MM.1S (cell line): Measurements from ENCODE around the gene VDAC1.

Experiments
- DNase-seq: peaks from one replicate; pipeline ENCODE4 v3.0.0-alpha.2; 2015
- H2AFZ ChIP-seq: fragments of 300-600 bp; sonication (generic); 2 replicates; pipeline ENCODE4 v1.6.0; 2016; ENCODE audit warnings: antibody characterized with exemption, low read length
- H3F3A ChIP-seq: fragments of 300-600 bp; sonication (generic); 2 replicates; pipeline ENCODE4 v1.6.1; 2016; ENCODE audit warnings: mild to moderate bottlenecking, antibody characterized with exemption, low read length, moderate library complexity, mixed read lengths; ENCODE audit not compliant: insufficient read depth
- H3K27ac ChIP-seq: fragments of 300-600 bp; sonication (generic); 2 replicates; pipeline ENCODE4 v1.5.1; 2016; ENCODE audit warnings: mild to moderate bottlenecking, low read length
- H3K27me3 ChIP-seq: fragments of 300-600 bp; sonication (generic); replicated peaks from 2 replicates; pipeline ENCODE4 v1.6.0; 2016; ENCODE audit warnings: low read length; ENCODE audit not compliant: insufficient read depth
- H3K36me3 ChIP-seq: fragments of 300-600 bp; sonication (generic); replicated peaks from 2 replicates; pipeline ENCODE4 v1.6.1; 2016; ENCODE audit warnings: mild to moderate bottlenecking, low read length, mixed read lengths; ENCODE audit not compliant: insufficient read depth
- H3K4me1 ChIP-seq: fragments of 300-600 bp; sonication (generic); 2 replicates; pipeline ENCODE4 v1.6.1; 2016; ENCODE audit warnings: low read length, mixed read lengths
- H3K4me2 ChIP-seq: fragments of 300-600 bp; sonication (generic); 2 replicates; pipeline ENCODE4 v1.6.0; 2016; ENCODE audit warnings: low read depth, low read length
- H3K4me3 ChIP-seq: fragments of 300-600 bp; sonication (generic); 2 replicates; pipeline ENCODE4 v1.5.1; 2016; ENCODE audit warnings: low read length, mixed read lengths
- H3K79me2 ChIP-seq: fragments of 300-600 bp; sonication (generic); 2 replicates; pipeline ENCODE4 v1.6.1; 2016; ENCODE audit warnings: mixed run types, low read length, mixed read lengths
- H3K9ac ChIP-seq: fragments of 300-600 bp; sonication (generic); 2 replicates; pipeline ENCODE4 v1.6.1; 2016; ENCODE audit warnings: low read length, mixed read lengths
- H3K9me2 ChIP-seq: fragments of 300-600 bp; sonication (generic); replicated peaks from 2 replicates; pipeline ENCODE4 v1.6.1; 2016; ENCODE audit warnings: mild to moderate bottlenecking, low read length, mixed read lengths; ENCODE audit not compliant: insufficient read depth
- H3K9me3 ChIP-seq: fragments of 300-600 bp; sonication (generic); replicated peaks from 2 replicates; pipeline ENCODE4 v1.6.1; 2016; ENCODE audit warnings: mild to moderate bottlenecking, low read length, mixed read lengths; ENCODE audit not compliant: insufficient read depth
- H4K20me1 ChIP-seq: fragments of 300-600 bp; sonication (generic); 2 replicates; pipeline ENCODE4 v1.6.1; 2016; ENCODE audit warnings: mild to moderate bottlenecking, low read length, moderate library complexity, mixed read lengths; ENCODE audit not compliant: insufficient read depth
- EZH2 ChIP-seq: fragments of 300-600 bp; sonication (generic); optimal IDR thresholded peaks from 2 replicates; pipeline ENCODE3; 2017; ENCODE audit warnings: low read depth, mild to moderate bottlenecking, antibody characterized with exemption, low read length, mixed read lengths
- EZH2phosphoT487 ChIP-seq: fragments of 300-600 bp; sonication (generic); IDR thresholded peaks from 2 replicates; pipeline ENCODE4 v1.6.1; 2018; ENCODE audit warnings: antibody characterized with exemption, low read length
- TF ChIP-seq, protein P1 (sequence below): fragments of 300-600 bp; sonication (generic); IDR thresholded peaks from 2 replicates; pipeline ENCODE4 v1.5.1; 2016; ENCODE audit warnings: antibody characterized with exemption, low read length, mixed read lengths

Gene VDAC1

DNA sequence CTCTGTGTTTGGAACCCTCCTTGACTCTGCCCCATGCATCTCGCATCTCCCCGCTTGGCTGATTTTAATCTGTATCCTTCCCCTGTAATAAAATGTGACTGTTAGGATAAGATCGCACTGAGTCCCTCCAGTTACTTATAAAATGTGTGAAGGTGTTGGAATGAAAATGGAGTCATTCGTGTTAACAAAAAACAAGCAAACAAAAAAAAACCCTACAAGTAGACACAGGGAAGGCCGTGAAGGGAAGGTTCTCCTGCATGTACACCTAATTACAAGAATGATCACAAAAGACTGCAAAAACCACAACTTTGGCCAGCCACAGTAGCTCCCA, 14.2 kb upstream of the VDAC1 start:
- Histone ChIP-seq H3K27ac (no peak overlapping the region), H3K9ac (no peak overlapping the region), H3K4me1 (no peaks in the 10 kb centered on the region), H3K9me2 (no peaks in the 10 kb centered on the region), H3K36me3 (no peaks in the 10 kb centered on the region), H3K4me2 (no peak overlapping the region), H3K79me2 (no peaks in the 10 kb centered on the region), H4K20me1 (no peaks in the 10 kb centered on the region), H3F3A (no peaks in the 10 kb centered on the region), H2AFZ (no peak overlapping the region), H3K4me3 (no peak overlapping the region), H3K27me3 (no peaks in the 10 kb centered on the region), H3K9me3 (no peaks in the 10 kb centered on the region)
- DNase-seq: no peak
- TF ChIP-seq EZH2: no peak
- no peak for TF ChIP-seq EZH2phosphoT487

DNA sequence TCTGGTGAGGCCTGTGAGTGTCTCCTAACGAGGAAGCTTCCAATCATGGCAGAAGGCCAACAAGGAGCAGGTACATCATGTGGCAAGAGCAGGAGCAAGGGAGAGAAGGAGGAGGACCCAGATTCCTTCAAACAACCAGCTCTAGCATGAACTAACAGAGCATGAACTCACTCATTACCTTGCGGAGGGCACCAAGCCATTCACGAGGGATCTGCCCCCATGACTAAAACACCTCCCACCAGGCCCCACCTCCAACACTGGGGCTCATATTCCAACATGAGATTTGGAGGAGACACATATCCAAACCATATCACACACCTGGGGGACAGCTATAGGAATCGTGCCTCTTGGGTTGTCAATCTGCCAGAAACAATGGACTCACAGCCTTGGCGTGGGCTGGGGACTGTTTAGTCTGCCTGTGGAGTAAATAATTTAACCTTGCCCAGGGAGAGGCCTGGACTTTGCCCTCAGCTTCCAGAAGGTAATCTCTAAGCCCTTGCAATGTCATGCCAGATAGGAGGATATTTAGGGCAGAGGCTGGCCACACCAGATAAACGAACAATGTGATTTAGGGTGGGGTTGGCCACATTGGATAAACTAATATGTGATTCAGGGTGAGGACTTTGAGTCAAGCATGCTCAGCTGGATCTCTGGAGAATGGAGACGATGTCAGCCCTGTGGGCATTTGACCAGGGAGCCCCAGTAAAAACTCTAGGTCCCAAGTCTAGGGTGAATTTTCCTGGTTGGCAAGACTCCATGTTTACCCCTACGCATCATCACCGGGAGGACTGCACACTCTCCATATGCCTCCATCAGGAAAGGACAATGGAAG, 13.6 kb upstream of the VDAC1 start:
- Histone ChIP-seq H3K27ac (no peak overlapping the region), H3K4me1 (no peaks in the 10 kb centered on the region), H3K9ac (no peak overlapping the region), H3K9me3 (no peaks in the 10 kb centered on the region), H3K36me3 (no peaks in the 10 kb centered on the region), H3F3A (no peaks in the 10 kb centered on the region), H3K9me2 (no peaks in the 10 kb centered on the region), H3K27me3 (no peaks in the 10 kb centered on the region), H3K79me2 (no peaks in the 10 kb centered on the region), H4K20me1 (no peaks in the 10 kb centered on the region), H3K4me2 (no peak overlapping the region), H3K4me3 (no peak overlapping the region), H2AFZ (no peak overlapping the region)
- TF ChIP-seq, protein P1, sequence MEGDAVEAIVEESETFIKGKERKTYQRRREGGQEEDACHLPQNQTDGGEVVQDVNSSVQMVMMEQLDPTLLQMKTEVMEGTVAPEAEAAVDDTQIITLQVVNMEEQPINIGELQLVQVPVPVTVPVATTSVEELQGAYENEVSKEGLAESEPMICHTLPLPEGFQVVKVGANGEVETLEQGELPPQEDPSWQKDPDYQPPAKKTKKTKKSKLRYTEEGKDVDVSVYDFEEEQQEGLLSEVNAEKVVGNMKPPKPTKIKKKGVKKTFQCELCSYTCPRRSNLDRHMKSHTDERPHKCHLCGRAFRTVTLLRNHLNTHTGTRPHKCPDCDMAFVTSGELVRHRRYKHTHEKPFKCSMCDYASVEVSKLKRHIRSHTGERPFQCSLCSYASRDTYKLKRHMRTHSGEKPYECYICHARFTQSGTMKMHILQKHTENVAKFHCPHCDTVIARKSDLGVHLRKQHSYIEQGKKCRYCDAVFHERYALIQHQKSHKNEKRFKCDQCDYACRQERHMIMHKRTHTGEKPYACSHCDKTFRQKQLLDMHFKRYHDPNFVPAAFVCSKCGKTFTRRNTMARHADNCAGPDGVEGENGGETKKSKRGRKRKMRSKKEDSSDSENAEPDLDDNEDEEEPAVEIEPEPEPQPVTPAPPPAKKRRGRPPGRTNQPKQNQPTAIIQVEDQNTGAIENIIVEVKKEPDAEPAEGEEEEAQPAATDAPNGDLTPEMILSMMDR: no peak
- TF ChIP-seq EZH2 (no peak), EZH2phosphoT487 (no peak)
- DNase-seq: no peak

DNA sequence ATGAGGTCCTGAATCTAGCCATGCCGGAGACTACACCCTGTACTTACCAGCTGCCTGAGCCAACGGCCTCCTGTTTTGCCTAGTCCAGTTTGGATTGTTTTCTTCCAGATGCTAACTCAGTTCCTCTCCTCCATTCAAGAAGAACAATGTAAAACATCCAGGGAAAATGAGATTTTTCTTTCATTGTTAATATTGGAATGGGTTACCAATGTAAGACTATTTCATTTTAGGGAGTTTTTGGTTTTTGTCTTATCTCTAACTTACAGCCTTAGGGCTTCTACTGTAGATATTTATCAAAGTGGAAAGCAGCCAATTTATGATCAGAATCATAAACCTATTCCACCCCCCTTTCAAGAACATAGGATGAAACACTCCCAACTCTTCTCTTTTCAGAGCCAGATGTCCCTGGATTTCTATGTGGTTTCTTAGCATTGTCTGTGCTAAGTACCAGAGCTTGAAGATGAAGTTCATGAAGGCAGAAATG, 3.5 kb upstream of the VDAC1 start:
- DNase-seq: no peak
- no peaks in the 10 kb centered on the region for H3K36me3 ChIP-seq
- no peak overlapping the region for H3K4me3 ChIP-seq
- H3K79me2 ChIP-seq: peaks cover 23% of the 10 kb centered on the region
- no peaks in the 10 kb centered on the region for H3K9me3 ChIP-seq
- no peaks in the 10 kb centered on the region for H3K27me3 ChIP-seq
- H3K4me2 ChIP-seq: no peak overlapping the region
- no peaks in the 10 kb centered on the region for H3K9me2 ChIP-seq
- no peak overlapping the region for H2AFZ ChIP-seq
- H3K4me1 ChIP-seq: no peaks in the 10 kb centered on the region
- peaks cover 6% of the 10 kb centered on the region; the same call in 1 of the 2 replicates for H3F3A ChIP-seq
- H4K20me1 ChIP-seq: no peaks in the 10 kb centered on the region
- TF ChIP-seq, protein P1: no peak
- TF ChIP-seq EZH2phosphoT487: no peak
- TF ChIP-seq EZH2: no peak
- no peak overlapping the region for H3K9ac ChIP-seq
- no peak overlapping the region for H3K27ac ChIP-seq
